K562 (cell line): ENCODE measurements around the gene ABI3BP. TPM values are rescaled to one million over a fixed set of nuclear protein-coding genes. Genes with fewer than 3 reads are reported as not detected.

Source experiments
- ATAC-seq: fragments of 200-7000 bp; cut with Tn5 transposase; 3 replicates; pipeline ENCODE4 v1.9.1; 2020; ENCODE audit warnings: moderate library complexity
- BruUV-seq: library from RNA; stranded (reverse); fragments of 400-500 nt; replicated peaks from 2 replicates; lab custom pipeline; 2021; lab: Mats Ljungman, UMichigan
- CTCF ChIA-PET: fragments of 300-600 bp; formaldehyde crosslinking; extraction: SDS; loops from one replicate; lab custom pipeline; 2021; ENCODE audit warnings: low intra/inter-chr PET ratio; lab: Yijun Ruan, JAX
- POLR2A ChIA-PET: fragments of 300-600, 350-650 bp; sonication (Branson Sonifier 250); formaldehyde crosslinking; extraction: SDS; loops from one replicate; lab custom pipeline; 2021; ENCODE audit warnings: antibody characterized with exemption, inconsistent platforms; lab: Yijun Ruan, JAX
- DNase-seq, 4 experiments: peaks; one replicate each; pipeline versions ENCODE4 v3.0.0 to v3.0.0-alpha.2; 2011 to 2018; ENCODE audit warnings: low spot score in 3 of 4, mixed read lengths in 3 of 4; ENCODE audit errors: extremely low read depth in 1 of 4
- FAIRE-seq: peaks from 2 replicates; lab custom pipeline; 2011; peaks lifted over from hg19 to GRCh38; lab: Jason Lieb, UNC
- H2AFZ ChIP-seq: 2 replicates; pipeline ENCODE4 v1.6.0; 2011; ENCODE audit warnings: low read depth, low read length, control low read depth, inconsistent platforms
- H3K27ac ChIP-seq: fragments of 200-600 bp; 3 replicates; pipeline ENCODE4 v1.8.0; 2011; ENCODE audit warnings: low read depth, mild to moderate bottlenecking, control low read depth, inconsistent platforms, low read length, moderate library complexity, mixed read lengths; ENCODE audit errors: extremely low read depth
- H3K27me3 ChIP-seq, 2 experiments: fragments of 300-600 bp in 1 of 2; 2 replicates in 1 of 2; 3 replicates in 1 of 2; pipeline versions ENCODE4 v1.6.0 to v1.8.0; 2011; ENCODE audit warnings: inconsistent platforms in 2 of 2, low read length in 2 of 2, mild to moderate bottlenecking in 1 of 2, mixed read lengths in 1 of 2, moderate library complexity in 1 of 2; ENCODE audit not compliant: control insufficient read depth in 2 of 2, insufficient read depth in 2 of 2
- H3K36me3 ChIP-seq: fragments of 300-600 bp; 3 replicates; pipeline ENCODE4 v1.8.0; 2011; ENCODE audit warnings: mild to moderate bottlenecking, low read length, inconsistent platforms; ENCODE audit not compliant: control insufficient read depth, insufficient read depth
- H3K4me1 ChIP-seq, 2 experiments: fragments of 200-600 bp in 1 of 2; replicated peaks in 1 of 2; 2 replicates in 1 of 2; 3 replicates in 1 of 2; pipeline versions ENCODE4 v1.5.1 to v1.8.0; 2011; ENCODE audit warnings: inconsistent platforms in 2 of 2, low read length in 2 of 2, mild to moderate bottlenecking in 1 of 2, mixed read lengths in 1 of 2, moderate library complexity in 1 of 2; ENCODE audit not compliant: control insufficient read depth in 2 of 2, insufficient read depth in 2 of 2
- H3K4me2 ChIP-seq: 2 replicates; pipeline ENCODE4 v1.6.1; 2011; ENCODE audit warnings: low read length, control low read depth, inconsistent platforms, mixed read lengths; ENCODE audit not compliant: insufficient read depth
- H3K4me3 ChIP-seq: fragments of 200-600 bp; sonication (generic), shearing (Covaris generic); 2 replicates; pipeline ENCODE4 v1.5.1; 2016; ENCODE audit warnings: control low read depth, inconsistent platforms
- H3K79me2 ChIP-seq: fragments of 200-600 bp; 3 replicates; pipeline ENCODE4 v1.8.0; 2011; ENCODE audit warnings: low read length, inconsistent platforms; ENCODE audit not compliant: control insufficient read depth, insufficient read depth
- H3K9ac ChIP-seq, 2 experiments: 2 replicates each; pipeline versions ENCODE4 v1.6.0 to v1.6.1; 2011; ENCODE audit warnings: low read depth in 2 of 2, low read length in 2 of 2, control low read depth in 1 of 2, inconsistent platforms in 1 of 2, mild to moderate bottlenecking in 1 of 2, mixed read lengths in 1 of 2; ENCODE audit not compliant: insufficient read depth in 1 of 2
- H3K9me1 ChIP-seq: one replicate; pipeline ENCODE4 v1.6.0; 2011; ENCODE audit warnings: inconsistent platforms, mild to moderate bottlenecking, low read length, moderate library complexity; ENCODE audit not compliant: control insufficient read depth, insufficient read depth
- H3K9me3 ChIP-seq: replicated peaks from 2 replicates; pipeline ENCODE4 v1.5.1; 2011; ENCODE audit warnings: low read depth, low read length, inconsistent platforms; ENCODE audit not compliant: control insufficient read depth, insufficient read depth
- H4K20me1 ChIP-seq: replicated peaks from 2 replicates; pipeline ENCODE4 v1.6.1; 2011; ENCODE audit warnings: low read length, inconsistent platforms, mixed read lengths; ENCODE audit not compliant: control insufficient read depth, insufficient read depth
- EZH2 ChIP-seq: IDR thresholded peaks from 2 replicates; pipeline ENCODE4 v1.6.1; 2012; ENCODE audit warnings: low read depth, mild to moderate bottlenecking, inconsistent platforms, low read length, borderline replicate concordance
- GATAD2B ChIP-seq: fragments of 450-650 bp; IDR thresholded peaks from 2 replicates; pipeline ENCODE4 v1.6.1; 2017; ENCODE audit warnings: mild to moderate bottlenecking, borderline replicate concordance
- GTF2A2 ChIP-seq: IDR thresholded peaks from 2 replicates; pipeline ENCODE4 v1.6.1; 2016; ENCODE audit warnings: mild to moderate bottlenecking, missing genetic modification characterization, missing compliant biosample characterization
- HDAC1 ChIP-seq, 2 experiments: fragments of 450-650 bp; IDR thresholded peaks; 2 replicates each; pipeline ENCODE4 v1.6.1; 2016 to 2017; ENCODE audit warnings: inconsistent platforms in 1 of 2, mild to moderate bottlenecking in 1 of 2, moderate library complexity in 1 of 2
- MYNN ChIP-seq, 2 experiments: sonication (generic); formaldehyde crosslinking in 1 of 2; IDR thresholded peaks; 2 replicates each; pipeline versions ENCODE4 v1.5.0 to v1.6.1; 2016 to 2020; ENCODE audit warnings: antibody characterized with exemption in 1 of 2, missing genetic modification reagents in 1 of 2
- NFIC ChIP-seq: fragments of 450-650 bp; IDR thresholded peaks from 2 replicates; pipeline ENCODE4 v1.6.1; 2017; ENCODE audit warnings: mild to moderate bottlenecking, inconsistent platforms
- TAF1 ChIP-seq: IDR thresholded peaks from 2 replicates; pipeline ENCODE4 v1.6.1; 2011; ENCODE audit warnings: mild to moderate bottlenecking, low read length, moderate library complexity; ENCODE audit not compliant: insufficient read depth, control insufficient read depth, severe bottlenecking; ENCODE audit errors: extremely low read depth
- TEAD1 ChIP-seq, 2 experiments: fragments of 450-650 bp in 1 of 2; sonication (generic) in 1 of 2; formaldehyde crosslinking; IDR thresholded peaks; 2 replicates each; pipeline versions ENCODE4 v1.4.0 to v1.8.0; 2020 to 2022; ENCODE audit warnings: mild to moderate bottlenecking in 2 of 2, missing genetic modification reagents in 1 of 2
- ZNF282 ChIP-seq: sonication (generic); formaldehyde crosslinking; IDR thresholded peaks from 2 replicates; pipeline ENCODE4 v1.8.1; 2023; ENCODE audit warnings: missing genetic modification reagents
- ZNF408 ChIP-seq: fragments of 250-450 bp; sonication (Bioruptor Pico); IDR thresholded peaks from 2 replicates; pipeline ENCODE4 v1.4.0; 2020; ENCODE audit warnings: low read depth, mild to moderate bottlenecking, moderate library complexity
- ZNF589 ChIP-seq: fragments of 200-800 bp; sonication (Bioruptor generic); IDR thresholded peaks from 2 replicates; pipeline ENCODE4 v1.6.1; 2016; ENCODE audit warnings: low read depth, missing genetic modification characterization, missing compliant biosample characterization
- WGBS: fragments of 100-300 bp; shearing (Covaris generic); methylation state at CpG from one replicate; pipeline ENCODE4 v1.1.6; 2016; ENCODE audit warnings: low coverage, mixed read lengths; ENCODE audit not compliant: insufficient coverage; ENCODE audit errors: missing lambda C conversion rate; 5-methylcytosine and 5-hydroxymethylcytosine counted together
- in situ Hi-C: fragments of 300-500 bp; cut with MboI; formaldehyde crosslinking; loops from 4 replicates; pipeline ENCODE4 v1.15.0; 2018; ENCODE audit warnings: inconsistent platforms, mixed read lengths
- intact Hi-C: fragments of 100-400 bp; cut with micrococcal nuclease; formaldehyde crosslinking; loops from 2 replicates; pipeline ENCODE4 v1.14.2; 2022
- polyA plus RNA-seq, 8 experiments: library from polyadenylated mRNA; depleted of rRNA in 4 of 8; stranded (reverse) in 5 of 8; unstranded in 3 of 8; fragments of >200 nt; fragmentation: Nextera tagmentation in 2 of 8; fragmentation: Illumina TruSeq in 1 of 8; extraction: Ambion mirVana in 2 of 8; extraction: Trizol in 1 of 8; gene quantifications; 2 replicates each; pipeline versions ENCODE4 v1.2.1 to v1.2.3, GENCODE V29; 2011 to 2014; ENCODE audit warnings: inconsistent platforms in 1 of 8, missing spikeins in 1 of 8
- total RNA-seq, 7 experiments: library from RNA; depleted of rRNA in 6 of 7; stranded (reverse); fragments of >200 nt in 6 of 7; fragmentation: Illumina TruSeq in 2 of 7; extraction: Trizol in 2 of 7; gene quantifications; 2 replicates each; pipeline versions ENCODE4 v1.2.1 to v1.2.3, GENCODE V29; 2011 to 2021; ENCODE audit warnings: low replicate concordance in 1 of 7

ABI3BP gene
- total and polyA plus RNA-seq, 9 of the 15 experiments (the other 6 are each of a cell fraction or from before 2014, with no cell fraction given): 0.01 to 0.24 (median 0.06) TPM; not detected in 5

GRCh38 chr3:100963041-100963440 is 30.2 kb downstream of the ABI3BP start:
- no peaks in the 10 kb centered on the region for H3K4me1 ChIP-seq
- no peak overlapping the region for H3K4me3 ChIP-seq
- BruUV-seq: no TSS peak
- intact Hi-C loops (no loop called here), in situ Hi-C loops (no loop called here)
- no peak for DNase-seq
- no peaks in the 10 kb centered on the region for H3K9me3 ChIP-seq
- whole genome bisulfite sequencing: 0% methylated on average over 1 of the region's 1 CpG
- no peak for TF ChIP-seq HDAC1 (IDR thresholded peaks at IDR 0.05)
- no peak for TF ChIP-seq ZNF282 (CRISPR knock-in tag)
- no peak for TF ChIP-seq EZH2
- no peak for TF ChIP-seq MYNN (IDR thresholded peaks at IDR 0.05)
- no peak for TF ChIP-seq MYNN (CRISPR knock-in tag; IDR thresholded peaks at IDR 0.05)
- TF ChIP-seq TEAD1 (CRISPR knock-in tag; IDR thresholded peaks at IDR 0.05): no peak
- TF ChIP-seq ZNF408 (CRISPR knock-in tag): no peak
- no peak for TF ChIP-seq NFIC
- no peak for TF ChIP-seq GATAD2B
- no peak for TF ChIP-seq GTF2A2 (tag)
- TF ChIP-seq ZNF589 (CRISPR knock-in tag): no peak
- no peak for TF ChIP-seq TAF1
- ATAC-seq: no peak
- no peak for FAIRE-seq
- H3K27me3 ChIP-seq: no peaks in the 10 kb centered on the region
- H3K79me2 ChIP-seq: no peaks in the 10 kb centered on the region
- no peaks in the 10 kb centered on the region for H3K9me1 ChIP-seq
- ChIA-PET CTCF (no interaction called here), POLR2A (no interaction called here)
- no peaks in the 10 kb centered on the region for H4K20me1 ChIP-seq
- no peak overlapping the region for H3K9ac ChIP-seq
- no peak overlapping the region for H2AFZ ChIP-seq
- H3K36me3 ChIP-seq: no peaks in the 10 kb centered on the region
- no peak overlapping the region for H3K4me2 ChIP-seq
- H3K27ac ChIP-seq: no peak overlapping the region
